ENCODE data around the gene DLG2. TPM values are rescaled to one million over a fixed set of nuclear protein-coding genes. Genes with fewer than 3 reads are reported as not detected.

Gene DLG2
- total RNA-seq, 1 experiment from 2014 or later: 1.8 TPM

DNA sequence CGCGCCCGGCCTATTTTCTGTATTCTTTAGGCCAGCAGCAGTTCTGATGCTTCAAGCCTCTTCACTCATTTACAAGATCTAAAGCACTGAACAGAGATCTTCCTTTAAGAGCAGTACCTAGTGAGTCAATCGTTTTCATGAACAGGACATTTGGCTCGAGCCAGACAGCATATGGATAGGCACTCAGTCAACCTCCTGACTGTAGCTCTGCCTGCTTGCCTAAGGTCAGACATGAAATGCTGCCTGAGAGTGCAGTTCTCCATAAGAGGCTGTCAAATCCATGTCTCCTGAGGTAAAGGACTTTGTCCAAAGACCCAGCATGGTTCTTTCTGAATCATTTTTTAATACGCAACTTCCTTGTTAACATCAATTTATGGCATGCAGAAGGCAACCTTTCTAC, 941.2 kb downstream of the DLG2 start:
- no peaks in the 10 kb centered on the region for H3K27me3 ChIP-seq (ENCODE audit: control insufficient read depth, insufficient read depth, low read length)
- DNase-seq: no peak
- H3K4me3 ChIP-seq (ENCODE audit: insufficient read depth, low read depth, low read length): no peak overlapping the region
- no peaks in the 10 kb centered on the region for H3K36me3 ChIP-seq (replicated peaks; ENCODE audit: control insufficient read depth, insufficient read depth, low read length)

DNA sequence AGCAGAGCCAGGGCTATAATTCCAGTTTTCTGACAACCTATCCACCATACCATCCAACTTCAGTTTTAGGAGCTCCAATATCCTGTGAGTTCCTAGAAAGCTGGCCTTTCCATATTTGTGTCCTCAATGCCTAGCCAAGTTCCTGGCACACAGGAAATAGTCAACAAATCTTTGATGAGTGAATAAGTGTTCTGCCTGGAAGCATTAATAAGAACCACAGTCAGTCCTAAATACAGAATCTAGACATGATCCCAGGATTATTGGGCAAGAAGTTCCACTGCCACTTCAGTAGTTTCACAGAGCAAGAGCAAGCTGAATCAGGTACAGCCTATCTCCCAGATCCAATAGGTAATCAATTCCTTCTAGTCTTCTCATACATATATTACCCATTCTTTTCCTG, 942.0 kb downstream of the DLG2 start:
- Histone ChIP-seq H3K27me3 (ENCODE audit: control insufficient read depth, insufficient read depth, low read length) (no peaks in the 10 kb centered on the region), H3K36me3 (replicated peaks; ENCODE audit: control insufficient read depth, insufficient read depth, low read length) (no peaks in the 10 kb centered on the region), H3K4me3 (ENCODE audit: insufficient read depth, low read depth, low read length) (no peak overlapping the region)
- no peak for DNase-seq

GRCh38 chr11:84681456-84681855, 945.7 kb downstream of the DLG2 start:
- Histone ChIP-seq H3K4me3 (ENCODE audit: insufficient read depth, low read depth, low read length) (no peak overlapping the region), H3K27me3 (ENCODE audit: control insufficient read depth, insufficient read depth, low read length) (no peaks in the 10 kb centered on the region), H3K36me3 (replicated peaks; ENCODE audit: control insufficient read depth, insufficient read depth, low read length) (no peaks in the 10 kb centered on the region)
- no peak for DNase-seq

DNA sequence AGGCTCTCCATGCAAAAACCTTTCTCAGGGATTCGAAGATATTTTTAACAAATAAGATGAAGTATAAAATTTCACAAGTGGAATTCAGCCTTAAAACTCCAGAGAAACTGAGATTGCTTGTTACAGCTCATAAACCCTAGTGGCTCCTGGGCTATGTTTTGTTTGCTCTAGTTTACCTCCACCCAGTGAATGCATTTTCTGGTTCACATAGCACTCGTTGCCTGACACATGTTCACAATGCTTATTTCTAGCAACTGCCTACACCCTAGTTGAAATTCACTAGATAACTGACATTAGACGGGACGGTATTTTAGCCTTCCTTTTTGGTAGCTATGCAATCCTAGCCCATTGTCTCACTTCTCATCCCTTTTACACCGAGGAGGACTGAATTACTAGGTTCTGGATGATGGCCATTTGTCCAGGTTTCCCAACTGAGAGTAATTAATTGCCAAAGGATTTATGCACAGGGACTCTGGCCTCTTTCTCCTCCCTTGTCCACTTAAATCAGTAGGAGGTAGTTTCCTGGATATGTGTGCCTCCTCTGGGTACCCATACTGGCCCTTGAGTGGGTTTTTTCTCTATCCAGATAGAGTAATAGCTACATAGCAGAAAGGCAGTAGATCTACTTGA, 951.6 kb downstream of the DLG2 start:
- Histone ChIP-seq H3K4me3 (ENCODE audit: insufficient read depth, low read depth, low read length) (no peak overlapping the region), H3K27me3 (ENCODE audit: control insufficient read depth, insufficient read depth, low read length) (no peaks in the 10 kb centered on the region), H3K36me3 (replicated peaks; ENCODE audit: control insufficient read depth, insufficient read depth, low read length) (no peaks in the 10 kb centered on the region)
- no peak for DNase-seq

DNA sequence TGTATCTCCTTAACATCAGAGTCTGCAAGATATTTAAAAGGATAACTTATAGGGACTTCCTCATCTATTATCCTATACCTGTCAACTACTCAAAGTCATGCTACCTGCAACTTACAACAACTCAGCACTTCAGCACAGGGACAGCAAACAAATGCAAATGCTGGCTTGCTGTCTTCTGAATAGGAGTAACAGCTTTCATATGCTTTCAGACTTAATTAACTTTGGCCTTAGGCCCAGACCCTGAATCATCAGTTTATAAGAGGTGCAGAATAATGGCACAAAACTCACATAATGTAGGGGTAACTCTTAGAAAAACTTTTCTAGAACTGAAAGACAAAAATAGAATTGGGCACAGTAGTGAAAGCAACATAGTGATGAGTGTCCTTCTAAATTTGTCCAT, 953.4 kb downstream of the DLG2 start:
- H3K36me3 ChIP-seq (replicated peaks; ENCODE audit: control insufficient read depth, insufficient read depth, low read length): no peaks in the 10 kb centered on the region
- no peaks in the 10 kb centered on the region for H3K27me3 ChIP-seq (ENCODE audit: control insufficient read depth, insufficient read depth, low read length)
- peak; percentile 14 for DNase-seq
- H3K4me3 ChIP-seq (ENCODE audit: insufficient read depth, low read depth, low read length): no peak overlapping the region

DNA sequence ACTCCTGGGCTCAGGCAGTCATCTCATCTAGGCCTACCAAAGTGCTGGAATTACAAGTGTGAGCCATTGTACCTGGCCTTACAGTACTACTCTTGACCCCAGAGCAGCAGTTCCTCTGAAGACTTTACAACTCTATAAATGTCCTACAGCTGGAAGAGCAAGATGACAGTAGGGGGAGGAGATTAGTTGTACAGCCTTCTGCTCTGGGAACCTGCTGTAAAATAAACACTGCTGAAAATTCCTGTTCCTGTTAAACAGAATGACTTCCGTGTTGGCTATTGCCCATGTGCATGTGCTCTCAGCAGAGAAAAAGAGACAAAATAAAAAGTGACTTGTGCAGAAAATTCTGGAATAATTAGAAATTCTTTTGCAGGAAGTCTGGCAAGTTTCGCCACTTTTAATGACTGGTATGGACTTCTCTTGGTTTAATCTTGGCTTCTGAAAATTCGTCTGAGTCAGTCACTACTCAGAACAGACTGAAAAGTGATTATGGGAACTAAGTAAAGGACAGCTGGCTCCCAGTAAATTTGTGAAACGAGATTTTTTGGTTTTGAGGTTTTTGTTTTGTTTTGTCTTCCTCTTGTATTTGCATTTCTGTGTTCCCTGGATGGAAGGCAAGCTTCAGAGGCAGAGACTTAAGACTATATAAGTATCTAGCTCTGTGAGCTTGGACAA, 955.7 kb downstream of the DLG2 start:
- H3K36me3 ChIP-seq (replicated peaks; ENCODE audit: control insufficient read depth, insufficient read depth, low read length): no peaks in the 10 kb centered on the region
- no peak overlapping the region for H3K4me3 ChIP-seq (ENCODE audit: insufficient read depth, low read depth, low read length)
- no peak for DNase-seq
- no peaks in the 10 kb centered on the region for H3K27me3 ChIP-seq (ENCODE audit: control insufficient read depth, insufficient read depth, low read length)

DNA sequence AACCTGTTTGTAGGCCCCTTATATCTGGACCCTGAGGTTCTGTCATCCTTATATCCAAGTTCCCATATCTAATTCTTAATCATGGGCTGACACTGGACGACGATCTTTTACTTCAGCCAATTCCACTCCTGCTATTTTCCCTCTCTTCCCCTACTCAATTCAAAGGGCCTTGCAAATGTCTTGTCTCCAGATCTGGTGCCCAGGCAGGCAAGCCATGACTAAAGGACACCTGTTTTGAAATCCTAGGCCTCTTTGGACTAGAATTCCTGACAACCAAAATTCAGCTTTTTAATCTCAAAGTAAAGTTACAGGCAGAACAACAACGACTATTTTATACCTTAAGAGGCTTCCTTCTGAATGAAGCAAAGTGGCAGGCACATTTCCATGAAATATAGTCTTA, 963.4 kb downstream of the DLG2 start:
- H3K4me3 ChIP-seq (ENCODE audit: insufficient read depth, low read depth, low read length): no peak overlapping the region
- DNase-seq: no peak
- H3K36me3 ChIP-seq (replicated peaks; ENCODE audit: control insufficient read depth, insufficient read depth, low read length): no peaks in the 10 kb centered on the region
- no peaks in the 10 kb centered on the region for H3K27me3 ChIP-seq (ENCODE audit: control insufficient read depth, insufficient read depth, low read length)

- no peaks in the 10 kb centered on the region for H3K27me3 ChIP-seq (ENCODE audit: control insufficient read depth, insufficient read depth, low read length)
- no peak overlapping the region for H3K4me3 ChIP-seq (ENCODE audit: insufficient read depth, low read depth, low read length)
- H3K36me3 ChIP-seq (replicated peaks; ENCODE audit: control insufficient read depth, insufficient read depth, low read length): no peaks in the 10 kb centered on the region
- no peak for DNase-seq
These were observed 966.7 kb downstream of the DLG2 start for GRCh38 chr11:84660257-84660977.

GRCh38 chr11:84655712-84656111, 971.4 kb downstream of the DLG2 start:
- no peaks in the 10 kb centered on the region for H3K27me3 ChIP-seq (ENCODE audit: control insufficient read depth, insufficient read depth, low read length)
- no peak for DNase-seq
- no peak overlapping the region for H3K4me3 ChIP-seq (ENCODE audit: insufficient read depth, low read depth, low read length)
- no peaks in the 10 kb centered on the region for H3K36me3 ChIP-seq (replicated peaks; ENCODE audit: control insufficient read depth, insufficient read depth, low read length)

DNA sequence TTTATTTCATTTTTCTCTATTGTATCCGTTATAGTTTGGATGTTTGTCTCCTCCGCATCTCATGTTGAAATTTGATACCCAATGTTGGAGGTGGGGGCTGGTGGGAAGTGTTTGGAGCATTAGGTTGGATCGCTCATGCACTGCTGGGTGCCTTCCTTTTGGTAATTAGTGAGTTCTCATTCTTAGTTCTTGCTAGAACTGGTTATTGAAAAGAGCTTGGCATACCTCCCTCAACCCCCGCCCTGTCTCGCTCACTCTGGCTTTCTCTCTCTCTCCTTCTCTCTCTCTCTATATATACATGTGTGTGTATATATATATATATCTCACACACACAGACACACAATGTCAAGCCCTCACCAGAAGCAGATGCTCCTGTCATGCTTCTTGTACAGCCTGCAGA, 978.7 kb downstream of the DLG2 start:
- no peaks in the 10 kb centered on the region for H3K36me3 ChIP-seq (replicated peaks; ENCODE audit: control insufficient read depth, insufficient read depth, low read length)
- DNase-seq: peak; percentile 17
- no peaks in the 10 kb centered on the region for H3K27me3 ChIP-seq (ENCODE audit: control insufficient read depth, insufficient read depth, low read length)
- H3K4me3 ChIP-seq (ENCODE audit: insufficient read depth, low read depth, low read length): no peak overlapping the region

DNA sequence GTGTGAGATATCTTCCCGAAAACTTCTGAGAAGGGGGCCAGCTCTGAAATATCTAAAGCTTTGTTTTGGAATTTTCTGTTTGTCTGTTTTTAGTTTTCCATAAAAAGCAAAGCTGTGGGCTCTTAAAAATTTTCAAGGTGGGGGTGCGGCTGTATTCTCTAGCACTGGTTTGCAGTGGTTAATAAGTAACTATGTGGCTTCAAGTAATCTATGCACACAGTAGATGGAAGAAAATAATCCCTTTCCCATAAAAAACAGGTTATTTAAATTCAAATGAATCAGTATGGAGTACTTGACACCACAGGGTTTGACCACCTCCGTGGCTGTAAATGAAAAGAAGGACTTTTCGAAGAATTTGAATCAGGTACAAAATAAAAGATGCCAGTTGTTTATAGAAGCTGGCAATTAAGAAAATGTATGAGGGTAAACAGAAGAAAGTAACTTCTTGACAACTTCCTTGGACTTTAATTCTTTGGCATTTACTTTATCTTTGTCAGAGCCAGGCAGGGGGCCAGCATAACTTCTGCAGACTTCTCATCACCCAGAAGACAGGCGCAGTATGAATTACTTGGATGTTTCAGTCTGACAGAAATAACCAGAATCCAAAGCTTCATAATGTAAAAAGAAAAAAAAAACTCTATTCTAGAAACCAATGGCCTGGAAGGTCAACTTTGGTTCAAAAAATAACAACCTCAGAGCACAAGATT, 981.0 kb downstream of the DLG2 start:
- no peak for DNase-seq
- H3K4me3 ChIP-seq (ENCODE audit: insufficient read depth, low read depth, low read length): no peak overlapping the region
- no peaks in the 10 kb centered on the region for H3K36me3 ChIP-seq (replicated peaks; ENCODE audit: control insufficient read depth, insufficient read depth, low read length)
- H3K27me3 ChIP-seq (ENCODE audit: control insufficient read depth, insufficient read depth, low read length): no peaks in the 10 kb centered on the region

DNA sequence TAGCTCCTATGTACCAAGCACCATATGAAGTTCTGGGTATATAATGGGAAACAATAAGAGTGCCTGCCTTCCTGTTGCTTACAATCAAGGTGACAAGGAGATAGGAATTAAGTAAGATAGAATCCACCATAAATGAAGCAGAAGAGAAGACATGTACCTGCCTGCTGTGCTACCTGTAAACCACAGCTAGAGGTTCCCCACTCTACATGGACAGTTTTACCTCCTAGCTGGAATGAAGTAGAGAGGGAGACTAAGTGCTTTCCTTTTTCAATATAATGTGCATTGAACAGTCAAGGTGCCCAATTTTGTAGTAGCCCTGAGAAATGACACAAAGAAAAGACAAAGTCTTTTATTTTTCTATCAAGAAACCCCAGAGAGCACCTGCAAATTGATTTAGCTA, 984.6 kb downstream of the DLG2 start:
- Histone ChIP-seq H3K4me3 (ENCODE audit: insufficient read depth, low read depth, low read length) (no peak overlapping the region), H3K27me3 (ENCODE audit: control insufficient read depth, insufficient read depth, low read length) (no peaks in the 10 kb centered on the region), H3K36me3 (replicated peaks; ENCODE audit: control insufficient read depth, insufficient read depth, low read length) (no peaks in the 10 kb centered on the region)
- no peak for DNase-seq

GRCh38 chr11:84634309-84634708, 992.8 kb downstream of the DLG2 start:
- Histone ChIP-seq H3K4me3 (ENCODE audit: insufficient read depth, low read depth, low read length) (no peak overlapping the region), H3K36me3 (replicated peaks; ENCODE audit: control insufficient read depth, insufficient read depth, low read length) (no peaks in the 10 kb centered on the region), H3K27me3 (ENCODE audit: control insufficient read depth, insufficient read depth, low read length) (no peaks in the 10 kb centered on the region)
- no peak for DNase-seq

GRCh38 chr11:84628871-84629620, 998.1 kb downstream of the DLG2 start:
- H3K27me3 ChIP-seq (ENCODE audit: control insufficient read depth, insufficient read depth, low read length): no peaks in the 10 kb centered on the region
- no peaks in the 10 kb centered on the region for H3K36me3 ChIP-seq (replicated peaks; ENCODE audit: control insufficient read depth, insufficient read depth, low read length)
- H3K4me3 ChIP-seq (ENCODE audit: insufficient read depth, low read depth, low read length): no peak overlapping the region
- no peak for DNase-seq

Measured in H7 (cell line).